Calu3 (cell line): Measurements from ENCODE around the gene STOX2. TPM values are rescaled to one million over a fixed set of nuclear protein-coding genes. Genes with fewer than 3 reads are reported as not detected.

Experiments
- BruUV-seq: library from RNA; stranded (reverse); fragments of 400-500 nt; replicated peaks from 2 replicates; lab custom pipeline; 2021; lab: Mats Ljungman, UMichigan
- CTCF ChIA-PET: fragments of 300-600 bp; sonication (Branson Sonifier 250); formaldehyde crosslinking; loops from one replicate; lab custom pipeline; 2022; ENCODE audit warnings: antibody characterized with exemption; lab: Charles Lee
- DNase-seq: peaks from one replicate; pipeline ENCODE4 v3.0.0; 2022
- H3K27ac Mint-ChIP-seq: one replicate; pipeline ENCODE4 v1.8.0; 2022; ENCODE audit warnings: mixed read lengths; ENCODE audit not compliant: unreplicated experiment
- H3K27me3 Mint-ChIP-seq: one replicate; pipeline ENCODE4 v1.8.0; 2022; ENCODE audit warnings: mixed read lengths; ENCODE audit not compliant: unreplicated experiment
- H3K36me3 Mint-ChIP-seq: one replicate; pipeline ENCODE4 v1.8.0; 2022; ENCODE audit warnings: mild to moderate bottlenecking, moderate library complexity, mixed read lengths; ENCODE audit not compliant: insufficient read depth, unreplicated experiment
- H3K4me1 Mint-ChIP-seq: one replicate; pipeline ENCODE4 v1.8.0; 2022; ENCODE audit warnings: mild to moderate bottlenecking, low read depth, mixed read lengths; ENCODE audit not compliant: unreplicated experiment
- H3K4me3 Mint-ChIP-seq: one replicate; pipeline ENCODE4 v1.8.0; 2022; ENCODE audit warnings: mild to moderate bottlenecking, low read depth, moderate library complexity, mixed read lengths; ENCODE audit not compliant: unreplicated experiment
- H3K9me3 Mint-ChIP-seq: one replicate; pipeline ENCODE4 v1.8.0; 2022; ENCODE audit warnings: low read depth, mixed read lengths; ENCODE audit not compliant: unreplicated experiment
- CTCF ChIP-seq: fragments of 200-600 bp; IDR thresholded peaks from one replicate; pipeline ENCODE4 v1.8.0; 2022; ENCODE audit warnings: antibody characterized with exemption; ENCODE audit not compliant: unreplicated experiment
- intact Hi-C: fragments of 100-400 bp; cut with micrococcal nuclease; formaldehyde crosslinking; loops from one replicate; pipeline ENCODE4 v1.10.0; 2022; ENCODE audit not compliant: unreplicated experiment
- total RNA-seq: library from RNA; stranded (reverse); gene quantifications from 2 replicates; pipeline ENCODE4 v1.2.3, GENCODE V29; 2022

The STOX2 gene
- total RNA-seq, 1 experiment from 2014 or later: 10.0 TPM

GRCh38 chr4:183995570-183995969 lies 90.5 kb downstream of the STOX2 start:
- intact Hi-C loops: no loop called here
- Mint-ChIP-seq H3K4me1 (peaks cover 6% of the 10 kb centered on the region), H3K36me3 (no peaks in the 10 kb centered on the region), H3K9me3 (no peaks in the 10 kb centered on the region), H3K4me3 (no peak overlapping the region), H3K27me3 (no peaks in the 10 kb centered on the region), H3K27ac (no peak overlapping the region)
- CTCF ChIA-PET: interaction anchor here (0.7 kb wide), 1 partner anchor 1864 kb away, joined by 10 read pairs; no protein-coding TSS in a partner anchor
- BruUV-seq: no TSS peak
- TF ChIP-seq CTCF: no peak
- DNase-seq: no peak

- CTCF ChIA-PET: no interaction called here
- no peak for TF ChIP-seq CTCF
- peaks cover 15% of the 10 kb centered on the region for H3K4me1 Mint-ChIP-seq
- DNase-seq: no peak
- H3K27ac Mint-ChIP-seq: no peak overlapping the region
- no peaks in the 10 kb centered on the region for H3K36me3 Mint-ChIP-seq
- H3K27me3 Mint-ChIP-seq: no peaks in the 10 kb centered on the region
- intact Hi-C loops: no loop called here
- no peak overlapping the region for H3K4me3 Mint-ChIP-seq
- no peaks in the 10 kb centered on the region for H3K9me3 Mint-ChIP-seq
- BruUV-seq: no TSS peak
Observed at GRCh38 chr4:183996868-183997267, 91.8 kb downstream of the STOX2 start.

GRCh38 chr4:183999435-183999834 lies 94.3 kb downstream of the STOX2 start:
- CTCF ChIA-PET: no interaction called here
- no peaks in the 10 kb centered on the region for H3K9me3 Mint-ChIP-seq
- H3K4me1 Mint-ChIP-seq: peaks cover 15% of the 10 kb centered on the region
- intact Hi-C loops: no loop called here
- BruUV-seq: no TSS peak
- no peak for DNase-seq
- no peaks in the 10 kb centered on the region for H3K27me3 Mint-ChIP-seq
- H3K36me3 Mint-ChIP-seq: no peaks in the 10 kb centered on the region
- H3K4me3 Mint-ChIP-seq: no peak overlapping the region
- H3K27ac Mint-ChIP-seq: no peak overlapping the region
- no peak for TF ChIP-seq CTCF

- Mint-ChIP-seq H3K9me3 (no peaks in the 10 kb centered on the region), H3K4me3 (peak overlapping the region; percentile 68), H3K27ac (peak overlapping the region; percentile 18), H3K4me1 (peaks cover 15% of the 10 kb centered on the region), H3K36me3 (no peaks in the 10 kb centered on the region), H3K27me3 (no peaks in the 10 kb centered on the region)
- TF ChIP-seq CTCF: no peak
- peak; percentile 30 for DNase-seq
- intact Hi-C loops: no loop called here
- no TSS peak for BruUV-seq
- CTCF ChIA-PET: interaction anchor here (0.6 kb wide), 1 partner anchor 145 kb away, joined by 3 read pairs; no protein-coding TSS in a partner anchor
Observed at GRCh38 chr4:184000457-184001396, 95.6 kb downstream of the STOX2 start.
